Psoas muscle (tissue), 8 donors: ENCODE results near the gene KCNK16. TPM values are rescaled to one million over a fixed set of nuclear protein-coding genes. Genes with fewer than 3 reads are reported as not detected.

Experiments
- ATAC-seq, 4 donors: fragments of 200-7000 bp; cut with Tn5 transposase; one replicate each; pipeline ENCODE4 v1.9.1; 2020; ENCODE audit warnings: moderate library complexity in 3 of 4, mild to moderate bottlenecking in 2 of 4
- DNase-seq, 2 donors: peaks; one replicate each; pipeline ENCODE4 v3.0.0-alpha.2; 2020
- H3K27ac ChIP-seq: fragments of 200-600 bp; one replicate; pipeline ENCODE4 v1.8.0; 2022
- H3K27me3 ChIP-seq, 3 donors: fragments of 200-600 bp in 1 of 3; one replicate each; pipeline versions ENCODE4 v1.6.1 to v1.8.0; 2013 to 2022; ENCODE audit warnings: low read length in 2 of 3, mild to moderate bottlenecking in 2 of 3, moderate library complexity in 1 of 3; ENCODE audit not compliant: insufficient read depth in 3 of 3
- H3K36me3 ChIP-seq, 2 donors: fragments of 200-600 bp in 1 of 2; one replicate each; pipeline versions ENCODE4 v1.6.1 to v1.8.0; 2013 to 2022; ENCODE audit warnings: low read depth in 1 of 2, mild to moderate bottlenecking in 1 of 2, moderate library complexity in 1 of 2; ENCODE audit not compliant: insufficient read depth in 1 of 2
- H3K4me1 ChIP-seq: fragments of 200-600 bp; one replicate; pipeline ENCODE4 v1.8.0; 2022
- H3K4me3 ChIP-seq: fragments of 200-600 bp; one replicate; pipeline ENCODE4 v1.8.0; 2022; ENCODE audit warnings: mild to moderate bottlenecking
- H3K9me3 ChIP-seq: fragments of 200-600 bp; one replicate; pipeline ENCODE4 v1.8.0; 2022
- WGBS, 3 donors: extraction: QIAGEN DNeasy Blood & Tissue Kit; methylation state at CpG; one replicate each; pipeline versions ENCODE4 v1.1.6 to v1.1.7; 2013; 5-methylcytosine and 5-hydroxymethylcytosine counted together
- intact Hi-C, 2 donors: fragments of 100-400 bp; cut with DNase I; formaldehyde crosslinking; loops; one replicate each; pipeline versions ENCODE4 v1.11.0 to v1.14.2; 2022
- polyA plus RNA-seq, 3 donors: library from polyadenylated mRNA; stranded (reverse); fragments of 200-250 nt; gene quantifications; one replicate each; pipeline ENCODE4 v1.2.3, GENCODE V29; 2013
- total RNA-seq, 4 donors: library from RNA; stranded (reverse); fragmentation: NEBNext Ultra II Directional in 2 of 4; extraction: Animal tissue kit (Norgen Biotek cat#: 25700) in 2 of 4; gene quantifications; one replicate each; pipeline versions ENCODE4 v1.2.1 to v1.2.4, GENCODE V29; 2021 to 2023
- TF ChIP-seq, protein P1 (sequence below): fragments of 200-600 bp; IDR thresholded peaks from one replicate; pipeline ENCODE4 v1.8.0; 2022; ENCODE audit warnings: antibody characterized with exemption
- donor health status: healthy with polysubstance abuse.
- donor health status: DM: no; HTN: no; CAD: no; lungs with moderate emphysema.
- donor health status: Bipolar disorder and iron deficiency.
- donor health status: healthy.
- donor health status: DM: yes; HTN: yes; CAD: no.
- donor health status: DM: no; HTN: no; CAD: no.
- donor health status: DM: no; HTN: no; CAD: no.
- donor health status: DM: yes; HTN: yes; CAD: no.

The KCNK16 gene
- total and polyA plus RNA-seq, 7 donors: not detected

DNA sequence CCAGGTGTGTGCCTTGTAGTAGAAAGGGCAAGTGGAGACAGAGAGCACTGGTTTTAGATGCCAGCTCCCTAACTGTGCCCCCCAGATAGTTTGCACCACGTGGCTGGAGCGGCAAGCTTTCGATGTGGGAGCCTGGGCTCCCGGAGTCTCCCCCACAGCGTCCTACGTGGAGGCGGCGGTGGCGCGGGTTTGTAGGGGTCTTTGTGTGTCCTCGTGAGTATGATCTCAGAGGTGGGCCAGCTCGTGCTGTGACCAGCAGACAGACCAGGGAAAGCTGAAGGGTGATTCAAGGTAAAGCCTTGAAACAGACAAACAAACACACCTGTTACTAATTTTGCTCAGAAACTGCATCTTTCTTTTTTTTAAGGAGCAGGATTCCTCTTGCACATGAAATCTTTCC, 5.6 kb upstream of the KCNK16 start:
- intact Hi-C loops: no loop called here
- no peak overlapping the region for H3K4me3 ChIP-seq
- H3K9me3 ChIP-seq: no peaks in the 10 kb centered on the region
- H3K27me3 ChIP-seq: peaks cover 0 to 2% (median 0%) of the 10 kb centered on the region in 3 donors
- DNase-seq (no peak), ATAC-seq (no peak)
- 88 to 89% (median 89%) methylated on average over 12 of the region's 12 CpGs for WGBS, 3 donors
- H3K36me3 ChIP-seq: no peaks in the 10 kb centered on the region
- H3K27ac ChIP-seq: no peak overlapping the region
- TF ChIP-seq, protein P1, sequence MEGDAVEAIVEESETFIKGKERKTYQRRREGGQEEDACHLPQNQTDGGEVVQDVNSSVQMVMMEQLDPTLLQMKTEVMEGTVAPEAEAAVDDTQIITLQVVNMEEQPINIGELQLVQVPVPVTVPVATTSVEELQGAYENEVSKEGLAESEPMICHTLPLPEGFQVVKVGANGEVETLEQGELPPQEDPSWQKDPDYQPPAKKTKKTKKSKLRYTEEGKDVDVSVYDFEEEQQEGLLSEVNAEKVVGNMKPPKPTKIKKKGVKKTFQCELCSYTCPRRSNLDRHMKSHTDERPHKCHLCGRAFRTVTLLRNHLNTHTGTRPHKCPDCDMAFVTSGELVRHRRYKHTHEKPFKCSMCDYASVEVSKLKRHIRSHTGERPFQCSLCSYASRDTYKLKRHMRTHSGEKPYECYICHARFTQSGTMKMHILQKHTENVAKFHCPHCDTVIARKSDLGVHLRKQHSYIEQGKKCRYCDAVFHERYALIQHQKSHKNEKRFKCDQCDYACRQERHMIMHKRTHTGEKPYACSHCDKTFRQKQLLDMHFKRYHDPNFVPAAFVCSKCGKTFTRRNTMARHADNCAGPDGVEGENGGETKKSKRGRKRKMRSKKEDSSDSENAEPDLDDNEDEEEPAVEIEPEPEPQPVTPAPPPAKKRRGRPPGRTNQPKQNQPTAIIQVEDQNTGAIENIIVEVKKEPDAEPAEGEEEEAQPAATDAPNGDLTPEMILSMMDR: no peak
- H3K4me1 ChIP-seq: no peaks in the 10 kb centered on the region

DNA sequence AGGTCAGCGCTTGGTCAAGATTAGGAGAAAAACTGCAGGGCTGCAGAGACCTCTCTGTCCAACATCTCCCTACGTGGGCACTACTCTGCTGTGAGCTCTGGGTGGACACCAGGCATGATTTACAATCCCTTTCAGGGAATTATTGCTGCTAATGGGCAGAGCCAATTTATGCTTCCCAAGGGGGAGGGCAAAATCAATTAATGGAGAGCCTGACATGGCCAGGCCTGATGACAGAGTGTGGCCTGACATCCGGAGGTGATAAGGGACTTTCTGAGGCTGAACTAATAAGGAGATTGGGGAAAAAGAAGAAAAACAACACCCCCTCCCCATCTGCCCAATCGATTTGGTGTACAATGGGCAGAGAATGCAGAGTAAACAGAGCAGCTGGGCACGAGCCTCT, 5.0 kb upstream of the KCNK16 start:
- no peaks in the 10 kb centered on the region for H3K4me1 ChIP-seq
- DNase-seq: no peak
- peaks cover 0 to 2% (median 0%) of the 10 kb centered on the region in 3 donors for H3K27me3 ChIP-seq
- ATAC-seq: no peak
- WGBS, 3 donors: 70 to 75% (median 70%) methylated on average over 5 of the region's 5 CpGs
- no peak overlapping the region for H3K27ac ChIP-seq
- no peaks in the 10 kb centered on the region for H3K36me3 ChIP-seq
- TF ChIP-seq, protein P1: no peak
- no peaks in the 10 kb centered on the region for H3K9me3 ChIP-seq
- intact Hi-C loops: no loop called here
- H3K4me3 ChIP-seq: no peak overlapping the region

DNA sequence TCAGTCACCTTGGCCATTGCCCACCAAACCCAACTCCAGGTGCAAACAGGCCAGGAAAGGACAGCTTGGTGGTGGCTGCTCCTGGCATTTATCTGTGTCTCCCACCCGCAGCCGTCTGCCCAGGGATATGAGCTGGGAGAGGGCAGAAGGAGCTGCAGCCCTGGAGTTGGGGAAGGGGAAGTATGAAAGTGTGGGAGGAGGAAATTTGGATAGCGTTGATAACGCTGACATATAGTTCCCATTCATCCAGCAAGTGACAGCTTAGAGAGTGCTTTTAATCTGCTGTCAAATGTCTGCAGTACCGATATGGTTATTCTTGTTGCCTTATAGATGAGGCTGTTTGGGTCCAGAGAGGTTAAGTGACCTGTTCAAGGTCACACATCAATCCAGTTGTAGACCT, 741 bp downstream of the KCNK16 start:
- Histone ChIP-seq H3K27ac (no peak overlapping the region), H3K27me3 (peaks cover 0 to 2% (median 0%) of the 10 kb centered on the region in 3 donors), H3K36me3 (no peaks in the 10 kb centered on the region), H3K9me3 (no peaks in the 10 kb centered on the region), H3K4me1 (no peaks in the 10 kb centered on the region), H3K4me3 (no peak overlapping the region)
- TF ChIP-seq, protein P1: no peak
- intact Hi-C loops: no loop called here
- no peak for DNase-seq
- 62 to 72% (median 63%) methylated on average over 5 of the region's 5 CpGs for WGBS, 3 donors
- no peak for ATAC-seq

DNA sequence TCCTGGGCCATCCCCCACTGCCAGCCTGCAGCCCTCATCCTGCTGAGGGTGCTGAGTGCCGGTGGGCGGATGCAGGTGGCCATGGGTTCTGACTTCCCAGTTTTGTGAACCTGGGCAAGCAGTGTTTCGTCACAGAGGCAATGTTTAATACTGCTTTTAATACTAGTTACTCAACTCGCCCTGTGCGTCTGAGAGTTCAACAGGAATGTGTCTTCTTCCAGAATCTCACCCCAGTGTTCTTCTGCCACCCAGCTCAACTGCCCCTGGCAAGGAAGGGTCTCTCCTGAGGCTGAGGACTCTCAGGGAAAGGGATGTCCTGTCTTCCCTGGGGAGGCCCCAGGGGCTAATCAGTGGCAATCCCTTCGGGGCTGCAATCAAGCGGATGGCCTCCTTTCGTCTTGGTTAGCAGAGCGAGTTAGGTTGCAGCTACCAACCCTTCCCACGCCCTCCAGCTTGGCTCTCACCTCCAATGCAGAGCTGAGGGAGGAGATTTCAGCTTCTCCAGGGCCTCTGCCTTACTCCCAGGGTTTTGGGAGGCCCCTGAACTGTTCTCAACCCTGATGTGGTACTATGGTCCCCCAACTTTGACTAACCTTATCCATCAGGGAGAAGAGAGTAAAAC, 2.0 kb downstream of the KCNK16 start:
- Histone ChIP-seq H3K36me3 (no peaks in the 10 kb centered on the region), H3K4me1 (no peaks in the 10 kb centered on the region), H3K4me3 (no peak overlapping the region), H3K9me3 (no peaks in the 10 kb centered on the region), H3K27ac (no peak overlapping the region), H3K27me3 (peaks cover 0 to 9% (median 0%) of the 10 kb centered on the region in 3 donors)
- ATAC-seq: no peak
- TF ChIP-seq, protein P1: no peak
- intact Hi-C loops: no loop called here
- no peak for DNase-seq
- 67 to 81% (median 71%) methylated on average over 10 of the region's 10 CpGs for WGBS, 3 donors
